Endothelial cell of umbilical vein (primary cell): ENCODE measurements around the gene PARP9. TPM values are rescaled to one million over a fixed set of nuclear protein-coding genes. Genes with fewer than 3 reads are reported as not detected.

Experiments used
- BruUV-seq: library from RNA; stranded (reverse); fragments of 400-500 nt; replicated peaks from 2 replicates; lab custom pipeline; 2021; lab: Mats Ljungman, UMichigan
- CTCF ChIA-PET: fragments of 300-600, 350-600 bp; sonication (Branson Sonifier 250); formaldehyde crosslinking; loops from one replicate; lab custom pipeline; 2021; ENCODE audit warnings: antibody characterized with exemption, inconsistent platforms; lab: Charles Lee
- POLR2A ChIA-PET: fragments of 300-600, 350-600 bp; sonication (Branson Sonifier 250); formaldehyde crosslinking; loops from one replicate; lab custom pipeline; 2021; ENCODE audit warnings: antibody characterized with exemption, inconsistent platforms; lab: Charles Lee
- DNase-seq: peaks from one replicate; pipeline ENCODE4 v3.0.0-alpha.2; 2011; ENCODE audit warnings: low read depth, low spot score
- FAIRE-seq: peaks from 2 replicates; lab custom pipeline; 2011; peaks lifted over from hg19 to GRCh38; lab: Jason Lieb, UNC
- H2AFZ ChIP-seq: 2 replicates; pipeline ENCODE4 v1.6.0; 2012; ENCODE audit warnings: low read depth, low read length, control low read depth, inconsistent platforms
- H3K27ac ChIP-seq: 2 replicates; pipeline ENCODE4 v1.5.1; 2011; ENCODE audit warnings: low read depth, mild to moderate bottlenecking, control low read depth, low read length, moderate library complexity; ENCODE audit not compliant: insufficient read depth
- H3K27me3 ChIP-seq, 2 experiments: 2 replicates each; pipeline versions ENCODE4 v1.6.0 to v1.6.1; 2011; ENCODE audit warnings: low read length in 2 of 2, mixed read lengths in 1 of 2; ENCODE audit not compliant: control insufficient read depth in 2 of 2, insufficient read depth in 2 of 2
- H3K36me3 ChIP-seq, 2 experiments: 2 replicates in 1 of 2; 3 replicates in 1 of 2; pipeline ENCODE4 v1.5.1; 2011; ENCODE audit warnings: low read length in 2 of 2, mild to moderate bottlenecking in 1 of 2, moderate library complexity in 1 of 2; ENCODE audit not compliant: control insufficient read depth in 2 of 2, insufficient read depth in 2 of 2; ENCODE audit errors: extremely low read depth in 1 of 2
- H3K4me1 ChIP-seq: 3 replicates; pipeline ENCODE4 v1.5.1; 2011; ENCODE audit warnings: mild to moderate bottlenecking, low read length; ENCODE audit not compliant: control insufficient read depth, insufficient read depth; ENCODE audit errors: extremely low read depth
- H3K4me2 ChIP-seq: 2 replicates; pipeline ENCODE4 v1.6.1; 2011; ENCODE audit warnings: low read length, control low read depth, mixed read lengths; ENCODE audit not compliant: insufficient read depth
- H3K4me3 ChIP-seq, 3 experiments: fragments of 200-600 bp in 1 of 3; sonication (generic), shearing (Covaris generic) in 1 of 3; replicated peaks in 1 of 3; 2 replicates each; pipeline ENCODE4 v1.5.1; 2011 to 2016; ENCODE audit warnings: control low read depth in 3 of 3, low read length in 3 of 3, mild to moderate bottlenecking in 2 of 3, inconsistent platforms in 1 of 3, low read depth in 1 of 3, moderate library complexity in 1 of 3; ENCODE audit not compliant: insufficient read depth in 1 of 3
- H3K79me2 ChIP-seq: 2 replicates; pipeline ENCODE4 v1.6.0; 2012; ENCODE audit warnings: low read length, inconsistent platforms; ENCODE audit not compliant: control insufficient read depth, insufficient read depth
- H3K9ac ChIP-seq: replicated peaks from 2 replicates; pipeline ENCODE3; 2011; ENCODE audit warnings: low read length, control low read depth; ENCODE audit not compliant: insufficient read depth; ENCODE audit errors: extremely low read depth
- H3K9me1 ChIP-seq: replicated peaks from 3 replicates; pipeline ENCODE4 v1.6.0; 2011; ENCODE audit warnings: mild to moderate bottlenecking, low read length; ENCODE audit not compliant: control insufficient read depth, insufficient read depth; ENCODE audit errors: extremely low read depth
- H3K9me3 ChIP-seq: replicated peaks from 2 replicates; pipeline ENCODE4 v1.5.1; 2012; ENCODE audit warnings: low read length, inconsistent platforms; ENCODE audit not compliant: control insufficient read depth, insufficient read depth
- H4K20me1 ChIP-seq: replicated peaks from 2 replicates; pipeline ENCODE3; 2011; ENCODE audit warnings: mild to moderate bottlenecking, low read length; ENCODE audit not compliant: control insufficient read depth, insufficient read depth; ENCODE audit errors: extremely low read depth
- FOS ChIP-seq: IDR thresholded peaks from 2 replicates; pipeline ENCODE4 v1.6.1; 2011; ENCODE audit warnings: mild to moderate bottlenecking, low read length, moderate library complexity, borderline replicate concordance; ENCODE audit not compliant: insufficient read depth
- GATA2 ChIP-seq: IDR thresholded peaks from 2 replicates; pipeline ENCODE4 v1.7.0; 2011; ENCODE audit warnings: low read depth, mild to moderate bottlenecking, moderate library complexity, mixed read lengths, low read length; ENCODE audit not compliant: insufficient read length, insufficient read depth
- JUN ChIP-seq: IDR thresholded peaks from 2 replicates; pipeline ENCODE4 v1.6.1; 2011; ENCODE audit warnings: borderline replicate concordance, low read depth; ENCODE audit not compliant: insufficient read length, insufficient read depth
- MYC ChIP-seq: IDR thresholded peaks from one replicate; pipeline ENCODE4 v1.6.1; 2011; ENCODE audit warnings: mild to moderate bottlenecking, low read depth, low read length
- POLR2A ChIP-seq: IDR thresholded peaks from 2 replicates; pipeline ENCODE4 v1.6.1; 2012; ENCODE audit warnings: low read depth, mild to moderate bottlenecking, control low read depth, low read length
- POLR2AphosphoS5 ChIP-seq: IDR thresholded peaks from 2 replicates; pipeline ENCODE4 v1.6.1; 2012; ENCODE audit warnings: low read depth, mild to moderate bottlenecking, control low read depth, low read length, moderate library complexity; ENCODE audit not compliant: insufficient read depth
- dilution Hi-C: fragments of 300-500 bp; cut with MboI; formaldehyde crosslinking; loops from one replicate; pipeline ENCODE4 v1.15.0; 2019; ENCODE audit warnings: low sequenced_read_pairs; ENCODE audit not compliant: extremely low pct_ligation_motif_present
- intact Hi-C: fragments of 100-400 bp; cut with micrococcal nuclease; formaldehyde crosslinking; loops from one replicate; pipeline ENCODE4 v1.10.0; 2022
- polyA plus RNA-seq, 4 experiments: library from polyadenylated mRNA; depleted of rRNA in 3 of 4; stranded (reverse) in 3 of 4; unstranded in 1 of 4; fragments of >200 nt; gene quantifications; 2 replicates each; pipeline versions ENCODE4 v1.2.1 to v1.2.3, GENCODE V29; 2011 to 2012; ENCODE audit warnings: missing spikeins in 1 of 4
- small RNA-seq: library from RNA; depleted of rRNA; stranded (forward); fragments of <200 nt; gene quantifications from one replicate; pipeline ENCODE3, GENCODE V24; 2012; ENCODE audit warnings: low replicate concordance, low read depth; ENCODE audit not compliant: insufficient read depth, insufficient read length
- total RNA-seq: library from RNA; stranded (reverse); gene quantifications from 2 replicates; pipeline ENCODE4 v1.2.3, GENCODE V29; 2021
- TF ChIP-seq, protein P1 (sequence below), 2 donors: IDR thresholded peaks; 1 replicate in 1 of 2; 2 replicates in 1 of 2; pipeline ENCODE4 v1.5.1; 2011; ENCODE audit warnings: low read length in 2 of 2, mild to moderate bottlenecking in 2 of 2, moderate library complexity in 2 of 2, control low read depth in 1 of 2, inconsistent platforms in 1 of 2, low read depth in 1 of 2; ENCODE audit not compliant: insufficient read depth in 1 of 2; ENCODE audit errors: extremely low read depth in 1 of 2
- TF ChIP-seq, protein P2 (sequence below): IDR thresholded peaks from 2 replicates; pipeline ENCODE4 v1.6.1; 2011; ENCODE audit not compliant: insufficient read depth, insufficient read length

Gene PARP9
- total and polyA plus RNA-seq, 2 donors (not counting 3 experiments of a cell fraction or from before 2014, with no cell fraction given): 10.1 to 12.5 TPM

DNA sequence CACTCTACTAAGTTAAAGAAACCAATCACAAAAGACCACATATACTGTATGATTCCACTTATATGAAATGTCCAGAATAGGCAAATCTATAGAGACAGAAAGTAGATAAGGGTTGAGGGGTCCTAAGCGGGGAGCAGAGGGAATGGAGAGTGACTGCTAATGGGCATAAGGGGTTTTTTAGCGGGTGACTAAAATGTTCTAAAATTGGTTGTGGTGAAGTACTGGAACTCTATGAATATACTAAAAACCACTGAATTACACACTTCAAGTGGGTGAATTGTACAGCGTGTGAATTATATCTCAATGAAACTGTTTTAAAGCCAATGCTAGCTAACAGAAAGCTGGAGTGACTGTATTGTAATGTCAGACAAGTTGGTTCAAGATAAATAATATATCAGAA lies 82.7 kb downstream of the PARP9 start:
- no peaks in the 10 kb centered on the region for H3K9me3 ChIP-seq
- no peak overlapping the region for H3K27ac ChIP-seq
- no peak overlapping the region for H3K4me3 ChIP-seq
- peaks cover 8% of the 10 kb centered on the region for H4K20me1 ChIP-seq
- FAIRE-seq: no peak
- no TSS peak for BruUV-seq
- ChIA-PET CTCF (no interaction called here), POLR2A (no interaction called here)
- no peak overlapping the region for H3K9ac ChIP-seq
- H3K27me3 ChIP-seq: no peaks in the 10 kb centered on the region
- H3K9me1 ChIP-seq: no peaks in the 10 kb centered on the region
- no peak for DNase-seq
- no peaks in the 10 kb centered on the region for H3K36me3 ChIP-seq
- peaks cover 89% of the 10 kb centered on the region for H3K79me2 ChIP-seq
- TF ChIP-seq FOS: no peak
- no peak for TF ChIP-seq MYC
- TF ChIP-seq, protein P1, sequence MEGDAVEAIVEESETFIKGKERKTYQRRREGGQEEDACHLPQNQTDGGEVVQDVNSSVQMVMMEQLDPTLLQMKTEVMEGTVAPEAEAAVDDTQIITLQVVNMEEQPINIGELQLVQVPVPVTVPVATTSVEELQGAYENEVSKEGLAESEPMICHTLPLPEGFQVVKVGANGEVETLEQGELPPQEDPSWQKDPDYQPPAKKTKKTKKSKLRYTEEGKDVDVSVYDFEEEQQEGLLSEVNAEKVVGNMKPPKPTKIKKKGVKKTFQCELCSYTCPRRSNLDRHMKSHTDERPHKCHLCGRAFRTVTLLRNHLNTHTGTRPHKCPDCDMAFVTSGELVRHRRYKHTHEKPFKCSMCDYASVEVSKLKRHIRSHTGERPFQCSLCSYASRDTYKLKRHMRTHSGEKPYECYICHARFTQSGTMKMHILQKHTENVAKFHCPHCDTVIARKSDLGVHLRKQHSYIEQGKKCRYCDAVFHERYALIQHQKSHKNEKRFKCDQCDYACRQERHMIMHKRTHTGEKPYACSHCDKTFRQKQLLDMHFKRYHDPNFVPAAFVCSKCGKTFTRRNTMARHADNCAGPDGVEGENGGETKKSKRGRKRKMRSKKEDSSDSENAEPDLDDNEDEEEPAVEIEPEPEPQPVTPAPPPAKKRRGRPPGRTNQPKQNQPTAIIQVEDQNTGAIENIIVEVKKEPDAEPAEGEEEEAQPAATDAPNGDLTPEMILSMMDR (IDR thresholded peaks at IDR 0.05; ENCODE audit: extremely low read depth in 1 of 2, insufficient read depth in 1 of 2, low read depth in 1 of 2, low read length in 2 of 2): no peak
- TF ChIP-seq POLR2A: no peak
- TF ChIP-seq JUN: no peak
- TF ChIP-seq, protein P2, sequence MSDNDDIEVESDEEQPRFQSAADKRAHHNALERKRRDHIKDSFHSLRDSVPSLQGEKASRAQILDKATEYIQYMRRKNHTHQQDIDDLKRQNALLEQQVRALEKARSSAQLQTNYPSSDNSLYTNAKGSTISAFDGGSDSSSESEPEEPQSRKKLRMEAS: no peak
- no peak for TF ChIP-seq GATA2
- no peak for TF ChIP-seq POLR2AphosphoS5
- no peak overlapping the region for H3K4me2 ChIP-seq
- peaks cover 13% of the 10 kb centered on the region for H3K4me1 ChIP-seq
- no peak overlapping the region for H2AFZ ChIP-seq
- dilution Hi-C loops (no loop called here), intact Hi-C loops (loop anchor here (10.0 kb wide), 1 partner anchor 1203 kb away; no protein-coding TSS in a partner anchor)

Small RNA genes within 50 kb of the gene (small RNA-seq; reads per million reads assigned to genes)
- gene AC096861.1: not detected

Other genes with a start within 250 kb of the PARP9 start
- gene CSTA, start 239.1 kb downstream of the PARP9 start, total RNA-seq: not detected in 2 replicates
- not detected in 2 replicates for gene CSTA, start 239.1 kb downstream of the PARP9 start, polyA plus RNA-seq
- 43.6 and 53.5 TPM in 2 replicates for gene MIX23, start 181.1 kb downstream of the PARP9 start, total RNA-seq
- 3.7 and 4.5 TPM in 2 replicates for gene MIX23, start 181.1 kb downstream of the PARP9 start, polyA plus RNA-seq
- gene FAM162A, start 180.1 kb downstream of the PARP9 start, total RNA-seq: 23.4 and 25.9 TPM in 2 replicates
- gene FAM162A, start 180.1 kb downstream of the PARP9 start, polyA plus RNA-seq: 8.2 and 12.6 TPM in 2 replicates
- gene WDR5B, start 148.2 kb downstream of the PARP9 start, total RNA-seq: 2.6 and 3.7 TPM in 2 replicates
- 1.6 and 1.8 TPM in 2 replicates for gene WDR5B, start 148.2 kb downstream of the PARP9 start, polyA plus RNA-seq
- gene KPNA1, start 49.4 kb downstream of the PARP9 start, total RNA-seq: 110 and 113 TPM in 2 replicates
- 21.1 and 24.4 TPM in 2 replicates for gene KPNA1, start 49.4 kb downstream of the PARP9 start, polyA plus RNA-seq
- 13.8 and 20.5 TPM in 2 replicates for gene DTX3L, start within 50 bp of the PARP9 start, total RNA-seq
- gene DTX3L, start within 50 bp of the PARP9 start, polyA plus RNA-seq: 2.3 and 3.2 TPM in 2 replicates
- 0.99 and 1.4 TPM in 2 replicates for gene PARP15, start 13.3 kb upstream of the PARP9 start, total RNA-seq
- 0.59 and 0.81 TPM in 2 replicates for gene PARP15, start 13.3 kb upstream of the PARP9 start, polyA plus RNA-seq
- gene PARP14, start 116.5 kb upstream of the PARP9 start, total RNA-seq: 32.4 and 41.5 TPM in 2 replicates
- 18.8 and 19.7 TPM in 2 replicates for gene PARP14, start 116.5 kb upstream of the PARP9 start, polyA plus RNA-seq
- gene HSPBAP1, start 229.5 kb upstream of the PARP9 start, total RNA-seq: 9.2 and 10.6 TPM in 2 replicates
- 4.1 and 5.3 TPM in 2 replicates for gene HSPBAP1, start 229.5 kb upstream of the PARP9 start, polyA plus RNA-seq
- gene SLC49A4, start 230.8 kb upstream of the PARP9 start, total RNA-seq: 10.4 and 11.6 TPM in 2 replicates
- 7.0 and 10.9 TPM in 2 replicates for gene SLC49A4, start 230.8 kb upstream of the PARP9 start, polyA plus RNA-seq